B cell (primary cell): ENCODE data around the gene FAM227A.

Experiments used
- EZH2 ChIP-seq: IDR thresholded peaks from 2 replicates; pipeline ENCODE4 v1.6.1; 2012; ENCODE audit warnings: borderline replicate concordance, low read depth, mild to moderate bottlenecking, moderate library complexity, low read length; ENCODE audit not compliant: insufficient read depth, poor library complexity, severe bottlenecking
- TF ChIP-seq, protein P1 (sequence below): fragments of 200-600 bp; IDR thresholded peaks from one replicate; pipeline ENCODE4 v1.8.0; 2022; ENCODE audit warnings: antibody characterized with exemption, mild to moderate bottlenecking

DNA sequence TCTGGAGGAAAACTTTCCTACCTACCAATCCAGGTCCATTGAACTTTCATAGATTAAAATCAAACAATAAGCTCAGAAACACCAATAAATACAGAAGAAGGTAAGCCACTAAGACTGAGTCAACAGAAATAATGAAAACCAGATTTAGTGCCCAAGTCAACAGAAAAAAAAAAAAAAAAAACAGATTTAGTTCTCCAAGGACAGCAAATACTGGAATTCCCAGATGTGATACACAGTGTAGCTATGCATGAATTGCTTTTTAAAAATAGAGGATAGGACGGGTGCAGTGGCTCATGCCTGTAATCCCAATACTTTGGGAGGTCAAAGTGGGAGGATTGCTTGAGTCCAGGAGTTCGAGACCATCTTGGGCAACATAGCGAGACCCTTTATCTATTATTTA lies 101.9 kb downstream of the FAM227A start:
- no peak for TF ChIP-seq EZH2
- TF ChIP-seq, protein P1, sequence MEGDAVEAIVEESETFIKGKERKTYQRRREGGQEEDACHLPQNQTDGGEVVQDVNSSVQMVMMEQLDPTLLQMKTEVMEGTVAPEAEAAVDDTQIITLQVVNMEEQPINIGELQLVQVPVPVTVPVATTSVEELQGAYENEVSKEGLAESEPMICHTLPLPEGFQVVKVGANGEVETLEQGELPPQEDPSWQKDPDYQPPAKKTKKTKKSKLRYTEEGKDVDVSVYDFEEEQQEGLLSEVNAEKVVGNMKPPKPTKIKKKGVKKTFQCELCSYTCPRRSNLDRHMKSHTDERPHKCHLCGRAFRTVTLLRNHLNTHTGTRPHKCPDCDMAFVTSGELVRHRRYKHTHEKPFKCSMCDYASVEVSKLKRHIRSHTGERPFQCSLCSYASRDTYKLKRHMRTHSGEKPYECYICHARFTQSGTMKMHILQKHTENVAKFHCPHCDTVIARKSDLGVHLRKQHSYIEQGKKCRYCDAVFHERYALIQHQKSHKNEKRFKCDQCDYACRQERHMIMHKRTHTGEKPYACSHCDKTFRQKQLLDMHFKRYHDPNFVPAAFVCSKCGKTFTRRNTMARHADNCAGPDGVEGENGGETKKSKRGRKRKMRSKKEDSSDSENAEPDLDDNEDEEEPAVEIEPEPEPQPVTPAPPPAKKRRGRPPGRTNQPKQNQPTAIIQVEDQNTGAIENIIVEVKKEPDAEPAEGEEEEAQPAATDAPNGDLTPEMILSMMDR = no peak
